ENCODE results near the gene UBE2B. TPM values are rescaled to one million over a fixed set of nuclear protein-coding genes. Genes with fewer than 3 reads are reported as not detected.

Gene UBE2B
- total RNA-seq, 2 donors from 2014 or later, result 124 to 125 TPM

GRCh38 chr5:134432677-134433359 is 61.4 kb downstream of the UBE2B start:
- H3K27me3 Mint-ChIP-seq, result peaks cover 5% of the 10 kb centered on the region
- peak overlapping the region; percentile 45 for H3K27ac Mint-ChIP-seq
- no peaks in the 10 kb centered on the region for H3K36me3 Mint-ChIP-seq (ENCODE audit: low read depth)
- ATAC-seq, result no peak
- H3K4me1 Mint-ChIP-seq, result peaks cover 14% of the 10 kb centered on the region
- H3K4me3 Mint-ChIP-seq, result no peak overlapping the region
- DNase-seq, result no peak
- no peaks in the 10 kb centered on the region for H3K9me3 ChIP-seq (ENCODE audit: control insufficient read depth, low read length, poor library complexity, severe bottlenecking)

GRCh38 chr5:134435560-134435959 is 64.2 kb downstream of the UBE2B start:
- H3K9me3 ChIP-seq (ENCODE audit: control insufficient read depth, low read length, poor library complexity, severe bottlenecking), result no peaks in the 10 kb centered on the region
- DNase-seq, result no peak
- no peak for ATAC-seq
- Mint-ChIP-seq H3K4me3 (peak overlapping the region; percentile 7), H3K4me1 (peaks cover 17% of the 10 kb centered on the region), H3K27me3 (peaks cover 5% of the 10 kb centered on the region), H3K27ac (peak overlapping the region; percentile 86), H3K36me3 (ENCODE audit: low read depth) (no peaks in the 10 kb centered on the region)

GRCh38 chr5:134436523-134437339 is 65.4 kb downstream of the UBE2B start:
- H3K27ac Mint-ChIP-seq, result peak overlapping the region; percentile 86
- H3K36me3 Mint-ChIP-seq (ENCODE audit: low read depth), result no peaks in the 10 kb centered on the region
- peaks cover 17% of the 10 kb centered on the region for H3K4me1 Mint-ChIP-seq
- DNase-seq, result peak in 2 of 3 donors; percentile 15 to 36
- peaks cover 5% of the 10 kb centered on the region for H3K27me3 Mint-ChIP-seq
- H3K4me3 Mint-ChIP-seq, result peak overlapping the region; percentile 53
- peak; percentile 90 for ATAC-seq
- H3K9me3 ChIP-seq (ENCODE audit: control insufficient read depth, low read length, poor library complexity, severe bottlenecking), result no peaks in the 10 kb centered on the region

GRCh38 chr5:134437340-134437846 is 66.0 kb downstream of the UBE2B start:
- H3K27ac Mint-ChIP-seq, result peak overlapping the region; percentile 86
- H3K9me3 ChIP-seq (ENCODE audit: control insufficient read depth, low read length, poor library complexity, severe bottlenecking), result no peaks in the 10 kb centered on the region
- no peak overlapping the region for H3K4me3 Mint-ChIP-seq
- H3K27me3 Mint-ChIP-seq, result peaks cover 5% of the 10 kb centered on the region
- no peak for DNase-seq
- H3K4me1 Mint-ChIP-seq, result peaks cover 17% of the 10 kb centered on the region
- no peaks in the 10 kb centered on the region for H3K36me3 Mint-ChIP-seq (ENCODE audit: low read depth)
- no peak for ATAC-seq

- ATAC-seq (no peak), DNase-seq (no peak)
- Mint-ChIP-seq H3K27me3 (peaks cover under 1% of the 10 kb centered on the region), H3K27ac (peak overlapping the region; percentile 86), H3K36me3 (ENCODE audit: low read depth) (no peaks in the 10 kb centered on the region), H3K4me1 (peaks cover 14% of the 10 kb centered on the region), H3K4me3 (no peak overlapping the region)
- H3K9me3 ChIP-seq (ENCODE audit: control insufficient read depth, low read length, poor library complexity, severe bottlenecking), result no peaks in the 10 kb centered on the region
Observed at GRCh38 chr5:134437847-134438581, 66.6 kb downstream of the UBE2B start.

GRCh38 chr5:134438721-134439123 is 67.4 kb downstream of the UBE2B start:
- peak overlapping the region; percentile 86 for H3K27ac Mint-ChIP-seq

GRCh38 chr5:134439210-134439654 is 67.9 kb downstream of the UBE2B start:
- Mint-ChIP-seq H3K36me3 (ENCODE audit: low read depth) (no peaks in the 10 kb centered on the region), H3K4me3 (no peak overlapping the region), H3K27me3 (no peaks in the 10 kb centered on the region), H3K27ac (peak overlapping the region; percentile 86), H3K4me1 (peaks cover 14% of the 10 kb centered on the region)
- DNase-seq (no peak), ATAC-seq (no peak)
- H3K9me3 ChIP-seq (ENCODE audit: control insufficient read depth, low read length, poor library complexity, severe bottlenecking), result no peaks in the 10 kb centered on the region

More at GRCh38 chr5:134438721-134439123, 67.4 kb downstream of the UBE2B start:
- ATAC-seq, result no peak
- Mint-ChIP-seq H3K36me3 (ENCODE audit: low read depth) (no peaks in the 10 kb centered on the region), H3K4me1 (peaks cover 14% of the 10 kb centered on the region), H3K4me3 (no peak overlapping the region), H3K27me3 (no peaks in the 10 kb centered on the region)
- DNase-seq, result no peak
- H3K9me3 ChIP-seq (ENCODE audit: control insufficient read depth, low read length, poor library complexity, severe bottlenecking), result no peaks in the 10 kb centered on the region

- H3K9me3 ChIP-seq (ENCODE audit: control insufficient read depth, low read length, poor library complexity, severe bottlenecking), result no peaks in the 10 kb centered on the region
- Mint-ChIP-seq H3K36me3 (ENCODE audit: low read depth) (no peaks in the 10 kb centered on the region), H3K27ac (peak overlapping the region; percentile 74), H3K4me1 (peaks cover 14% of the 10 kb centered on the region), H3K27me3 (no peaks in the 10 kb centered on the region), H3K4me3 (no peak overlapping the region)
- ATAC-seq, result no peak
- DNase-seq, result no peak
Observed at GRCh38 chr5:134440201-134440755, 68.9 kb downstream of the UBE2B start.

Other genes with a start within 250 kb of the UBE2B start
- 100 to 1,000 TPM; 284 to 339 TPM for gene SKP1, start 194.6 kb upstream of the UBE2B start, total RNA-seq
- gene PPP2CA, start 145.5 kb upstream of the UBE2B start, total RNA-seq, result 100 to 1,000 TPM; 233 to 239 TPM
- gene CDKL3, start 4.4 kb upstream of the UBE2B start, total RNA-seq, result under 1 TPM in 1 of 2 donors, not detected in 1; 0.25 TPM
- gene CDKN2AIPNL, start 40.3 kb downstream of the UBE2B start, total RNA-seq, result 10 to 100 TPM; 16.6 to 17.5 TPM
- 100 to 1,000 TPM; 129 to 138 TPM for gene JADE2, start 154.1 kb downstream of the UBE2B start, total RNA-seq